Globus pallidus (tissue), 1 donor: ENCODE measurements around the gene RAB30.
A peak's percentile ranks its signal among the peaks of the same experiment; 100 is the strongest.
"Not testable (repeated sequence)": the region's sequence is repeated elsewhere in the genome, so short reads cannot be mapped to it uniquely, and the experiment has no call there.

Experiments used
- DNase-seq: peaks from one replicate; pipeline ENCODE4 v3.0.0-alpha.2; 2015; ENCODE audit warnings: low spot score

Gene RAB30

GRCh38 chr11:83009999-83010398, 61.7 kb downstream of the RAB30 start:
- no peak for DNase-seq

- DNase-seq: not testable (repeated sequence)
Observed at GRCh38 chr11:83009136-83009535, 62.6 kb downstream of the RAB30 start.

- DNase-seq: no peak
Observed at GRCh38 chr11:83008581-83008923, 63.1 kb downstream of the RAB30 start.

- peak; percentile 81 for DNase-seq
Observed at GRCh38 chr11:83007909-83008580, 63.7 kb downstream of the RAB30 start.

- no peak for DNase-seq
Observed at GRCh38 chr11:83007477-83007876, 64.2 kb downstream of the RAB30 start.

GRCh38 chr11:83006877-83007330, 64.8 kb downstream of the RAB30 start:
- DNase-seq: peak; percentile 74

- DNase-seq: no peak
Observed at GRCh38 chr11:83004746-83005556, 66.7 kb downstream of the RAB30 start.

GRCh38 chr11:83002522-83002921, 69.2 kb downstream of the RAB30 start:
- DNase-seq: no peak

- DNase-seq: no peak
Observed at GRCh38 chr11:83002053-83002452, 69.6 kb downstream of the RAB30 start.

GRCh38 chr11:83000381-83000780, 71.3 kb downstream of the RAB30 start:
- no peak for DNase-seq

- DNase-seq: no peak
Observed at GRCh38 chr11:82999232-82999631, 72.5 kb downstream of the RAB30 start.

- DNase-seq: no peak
Observed at GRCh38 chr11:82998697-82999096, 73.0 kb downstream of the RAB30 start.

GRCh38 chr11:82996966-82997606, 74.6 kb downstream of the RAB30 start:
- DNase-seq: no peak

GRCh38 chr11:82995754-82996398, 75.8 kb downstream of the RAB30 start:
- no peak for DNase-seq

GRCh38 chr11:82995235-82995634, 76.5 kb downstream of the RAB30 start:
- no peak for DNase-seq

- no peak for DNase-seq
Observed at GRCh38 chr11:82994604-82995230, 77.0 kb downstream of the RAB30 start.

- no peak for DNase-seq
Observed at GRCh38 chr11:82992223-82992622, 79.5 kb downstream of the RAB30 start.

- DNase-seq: no peak
Observed at GRCh38 chr11:82989628-82990404, 81.9 kb downstream of the RAB30 start.

GRCh38 chr11:82988936-82989627, 82.6 kb downstream of the RAB30 start:
- peak; percentile 99 for DNase-seq

- DNase-seq: no peak
Observed at GRCh38 chr11:82987997-82988396, 83.7 kb downstream of the RAB30 start.

GRCh38 chr11:82986446-82986845, 85.3 kb downstream of the RAB30 start:
- no peak for DNase-seq
